ENCODE data around the gene ACSL3.

Gene ACSL3

DNA sequence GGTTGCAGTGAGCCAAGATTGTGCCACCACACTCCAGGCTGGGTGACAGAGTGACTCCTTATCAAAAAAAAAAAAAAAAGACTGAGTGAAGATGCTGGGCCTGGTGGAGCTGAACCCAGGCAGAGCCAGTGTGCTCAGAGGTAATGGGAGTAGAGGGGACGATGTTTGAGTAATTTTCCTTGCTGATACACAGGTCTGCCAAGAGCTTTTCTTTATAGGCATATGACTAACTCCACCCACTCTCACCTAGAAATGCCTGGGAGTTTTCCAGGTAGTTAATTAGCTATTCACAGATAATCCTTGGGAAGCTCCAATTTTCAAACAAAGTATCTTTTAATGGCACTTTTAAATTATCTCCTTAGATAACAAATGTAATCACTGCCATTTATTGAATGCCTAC is 33.4 kb upstream of the ACSL3 start:
- H3K9me2 ChIP-seq (replicated peaks; ENCODE audit: low read depth, low read length): no peaks in the 10 kb centered on the region
- no peaks in the 10 kb centered on the region for H3K27me3 ChIP-seq (ENCODE audit: insufficient read depth, low read length, poor library complexity, severe bottlenecking)
- no peak overlapping the region for H3K4me3 ChIP-seq (ENCODE audit: low read length, poor library complexity, severe bottlenecking)
- no peaks in the 10 kb centered on the region for H3F3A ChIP-seq (ENCODE audit: low read depth)
- H3K4me2 ChIP-seq (ENCODE audit: low read depth, low read length, poor library complexity, severe bottlenecking): no peak overlapping the region
- H3K9me3 ChIP-seq (ENCODE audit: insufficient read depth, low read depth, low read length): no peaks in the 10 kb centered on the region
- H3K79me2 ChIP-seq (ENCODE audit: insufficient read depth, low read length): no peaks in the 10 kb centered on the region
- H3K4me1 ChIP-seq (ENCODE audit: insufficient read depth, low read length, poor library complexity, severe bottlenecking): no peaks in the 10 kb centered on the region
- TF ChIP-seq EZH2phosphoT487 (IDR thresholded peaks at IDR 0.05; ENCODE audit: borderline replicate concordance): no peak
- TF ChIP-seq, protein P1, sequence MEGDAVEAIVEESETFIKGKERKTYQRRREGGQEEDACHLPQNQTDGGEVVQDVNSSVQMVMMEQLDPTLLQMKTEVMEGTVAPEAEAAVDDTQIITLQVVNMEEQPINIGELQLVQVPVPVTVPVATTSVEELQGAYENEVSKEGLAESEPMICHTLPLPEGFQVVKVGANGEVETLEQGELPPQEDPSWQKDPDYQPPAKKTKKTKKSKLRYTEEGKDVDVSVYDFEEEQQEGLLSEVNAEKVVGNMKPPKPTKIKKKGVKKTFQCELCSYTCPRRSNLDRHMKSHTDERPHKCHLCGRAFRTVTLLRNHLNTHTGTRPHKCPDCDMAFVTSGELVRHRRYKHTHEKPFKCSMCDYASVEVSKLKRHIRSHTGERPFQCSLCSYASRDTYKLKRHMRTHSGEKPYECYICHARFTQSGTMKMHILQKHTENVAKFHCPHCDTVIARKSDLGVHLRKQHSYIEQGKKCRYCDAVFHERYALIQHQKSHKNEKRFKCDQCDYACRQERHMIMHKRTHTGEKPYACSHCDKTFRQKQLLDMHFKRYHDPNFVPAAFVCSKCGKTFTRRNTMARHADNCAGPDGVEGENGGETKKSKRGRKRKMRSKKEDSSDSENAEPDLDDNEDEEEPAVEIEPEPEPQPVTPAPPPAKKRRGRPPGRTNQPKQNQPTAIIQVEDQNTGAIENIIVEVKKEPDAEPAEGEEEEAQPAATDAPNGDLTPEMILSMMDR (conservative IDR thresholded peaks at IDR 0.05; ENCODE audit: low read length): no peak
- no peaks in the 10 kb centered on the region for H3K36me3 ChIP-seq (ENCODE audit: insufficient read depth, low read length)
- H3K9ac ChIP-seq (ENCODE audit: low read depth, low read length, poor library complexity, severe bottlenecking): no peak overlapping the region
- no peak overlapping the region for H2AFZ ChIP-seq (ENCODE audit: low read length)
- no peaks in the 10 kb centered on the region for H4K20me1 ChIP-seq (ENCODE audit: insufficient read depth, low read length, poor library complexity, severe bottlenecking)

DNA sequence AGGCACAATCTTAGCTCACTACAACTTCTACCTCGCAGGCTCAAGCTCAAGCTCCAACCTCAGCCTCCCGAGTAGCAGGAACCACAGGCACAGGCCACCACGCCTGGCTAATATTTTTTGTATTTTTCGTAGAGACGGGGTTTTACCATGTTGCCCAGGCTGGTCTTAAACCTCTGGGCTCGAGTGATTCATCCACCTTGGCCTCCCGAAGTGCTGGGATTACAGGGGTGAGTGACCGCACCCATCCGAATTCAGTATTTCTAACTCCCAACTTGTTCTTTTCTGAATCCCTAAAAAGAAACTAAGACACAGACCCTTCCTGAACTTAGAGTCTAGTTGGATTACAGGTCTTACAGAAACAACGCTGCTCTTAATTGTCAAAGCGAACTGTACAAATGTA is 32.3 kb upstream of the ACSL3 start:
- Histone ChIP-seq H4K20me1 (ENCODE audit: insufficient read depth, low read length, poor library complexity, severe bottlenecking) (no peaks in the 10 kb centered on the region), H3K9ac (ENCODE audit: low read depth, low read length, poor library complexity, severe bottlenecking) (no peak overlapping the region), H3K9me2 (replicated peaks; ENCODE audit: low read depth, low read length) (no peaks in the 10 kb centered on the region), H3K36me3 (ENCODE audit: insufficient read depth, low read length) (no peaks in the 10 kb centered on the region), H3F3A (ENCODE audit: low read depth) (no peaks in the 10 kb centered on the region), H3K9me3 (ENCODE audit: insufficient read depth, low read depth, low read length) (no peaks in the 10 kb centered on the region), H3K27me3 (ENCODE audit: insufficient read depth, low read length, poor library complexity, severe bottlenecking) (no peaks in the 10 kb centered on the region), H3K79me2 (ENCODE audit: insufficient read depth, low read length) (no peaks in the 10 kb centered on the region), H3K4me3 (ENCODE audit: low read length, poor library complexity, severe bottlenecking) (no peak overlapping the region), H3K4me1 (ENCODE audit: insufficient read depth, low read length, poor library complexity, severe bottlenecking) (no peaks in the 10 kb centered on the region), H3K4me2 (ENCODE audit: low read depth, low read length, poor library complexity, severe bottlenecking) (no peak overlapping the region), H2AFZ (ENCODE audit: low read length) (no peak overlapping the region)
- TF ChIP-seq, protein P1 (conservative IDR thresholded peaks at IDR 0.05; ENCODE audit: low read length): no peak

DNA sequence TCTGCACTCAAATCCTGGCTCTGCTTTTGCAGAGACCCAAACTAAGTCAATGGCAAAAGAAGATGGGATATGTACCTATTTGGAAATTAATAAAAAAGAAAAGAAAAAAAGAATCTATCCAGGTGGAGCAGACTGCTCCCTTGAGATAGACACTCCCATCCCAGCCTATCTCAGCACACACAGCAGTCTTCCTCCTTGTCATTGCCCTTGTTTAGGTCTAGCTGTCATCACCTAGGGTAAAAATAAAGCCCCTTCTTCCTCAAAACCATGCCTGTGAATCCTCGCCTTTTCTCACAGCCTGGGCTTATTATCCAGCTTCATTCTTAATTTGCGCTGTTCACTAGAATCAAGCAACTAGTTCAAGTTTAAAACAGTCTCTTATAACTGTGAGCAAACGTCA is 30.7 kb upstream of the ACSL3 start:
- Histone ChIP-seq H3K9ac (ENCODE audit: low read depth, low read length, poor library complexity, severe bottlenecking) (no peak overlapping the region), H3K4me3 (ENCODE audit: low read length, poor library complexity, severe bottlenecking) (no peak overlapping the region), H3K9me3 (ENCODE audit: insufficient read depth, low read depth, low read length) (no peaks in the 10 kb centered on the region), H3K9me2 (replicated peaks; ENCODE audit: low read depth, low read length) (no peaks in the 10 kb centered on the region), H3K36me3 (ENCODE audit: insufficient read depth, low read length) (no peaks in the 10 kb centered on the region), H3K4me2 (ENCODE audit: low read depth, low read length, poor library complexity, severe bottlenecking) (no peak overlapping the region), H4K20me1 (ENCODE audit: insufficient read depth, low read length, poor library complexity, severe bottlenecking) (no peaks in the 10 kb centered on the region), H3K27me3 (ENCODE audit: insufficient read depth, low read length, poor library complexity, severe bottlenecking) (no peaks in the 10 kb centered on the region), H3F3A (ENCODE audit: low read depth) (no peaks in the 10 kb centered on the region), H3K79me2 (ENCODE audit: insufficient read depth, low read length) (no peaks in the 10 kb centered on the region), H2AFZ (ENCODE audit: low read length) (no peak overlapping the region), H3K4me1 (ENCODE audit: insufficient read depth, low read length, poor library complexity, severe bottlenecking) (no peaks in the 10 kb centered on the region)
- TF ChIP-seq, protein P1 (conservative IDR thresholded peaks at IDR 0.05; ENCODE audit: low read length): no peak
- TF ChIP-seq EZH2phosphoT487 (IDR thresholded peaks at IDR 0.05; ENCODE audit: borderline replicate concordance): no peak

All from Loucy (cell line).